Kidney (tissue), 14 donors: Measurements from ENCODE around the gene HOXC6. TPM values are rescaled to one million over a fixed set of nuclear protein-coding genes. Genes with fewer than 3 reads are reported as not detected.

Experiments
- DNase-seq, 5 donors: peaks; one replicate each; pipeline ENCODE4 v3.0.0-alpha.2; 2013 to 2020
- FAIRE-seq: peaks from 2 replicates; lab custom pipeline; 2012; peaks lifted over from hg19 to GRCh38; lab: Jason Lieb, UNC
- H3K27ac ChIP-seq, 2 donors: one replicate each; pipeline ENCODE4 v1.7.0; 2013; ENCODE audit warnings: low read depth in 2 of 2, low read length in 2 of 2, inconsistent platforms in 1 of 2
- H3K27me3 ChIP-seq: one replicate; pipeline ENCODE4 v1.7.1; 2013; ENCODE audit warnings: low read length, inconsistent platforms; ENCODE audit not compliant: control insufficient read depth, insufficient read depth
- H3K36me3 ChIP-seq, 3 donors: one replicate each; pipeline versions ENCODE4 v1.7.0 to v1.7.1; 2013; ENCODE audit warnings: low read length in 3 of 3, control low read depth in 1 of 3, inconsistent platforms in 1 of 3; ENCODE audit not compliant: insufficient read depth in 3 of 3, control insufficient read depth in 2 of 3
- H3K4me1 ChIP-seq, 3 donors: one replicate each; pipeline versions ENCODE4 v1.7.0 to v1.7.1; 2013; ENCODE audit warnings: low read length in 3 of 3, inconsistent platforms in 1 of 3, low read depth in 1 of 3; ENCODE audit not compliant: control insufficient read depth in 2 of 3, insufficient read depth in 2 of 3
- H3K4me3 ChIP-seq, 3 donors: one replicate each; pipeline versions ENCODE4 v1.7.0 to v1.8.1; 2013; ENCODE audit warnings: low read length in 3 of 3, control low read depth in 1 of 3, inconsistent platforms in 1 of 3
- H3K9ac ChIP-seq, 3 donors: one replicate each; pipeline versions ENCODE4 v1.7.0 to v1.7.1; 2013; ENCODE audit warnings: low read length in 3 of 3, control low read depth in 1 of 3, inconsistent platforms in 1 of 3
- H3K9me3 ChIP-seq, 3 donors: one replicate each; pipeline versions ENCODE4 v1.7.0 to v1.7.1; 2013; ENCODE audit warnings: low read length in 3 of 3, control low read depth in 1 of 3, inconsistent platforms in 1 of 3; ENCODE audit not compliant: control insufficient read depth in 2 of 3, insufficient read depth in 1 of 3
- CTCF ChIP-seq: IDR thresholded peaks from 3 replicates; pipeline ENCODE4 v1.5.1; 2012; ENCODE audit warnings: mild to moderate bottlenecking, moderate library complexity, borderline replicate concordance; ENCODE audit not compliant: insufficient read depth; ENCODE audit errors: extremely low read depth
- intact Hi-C: fragments of 100-400 bp; cut with DNase I; formaldehyde crosslinking; loops from one replicate; pipeline ENCODE4 v1.11.1; 2022
- polyA plus RNA-seq: library from polyadenylated mRNA; stranded (reverse); fragments of 350-450 nt; fragmentation: Illumina TruSeq; extraction: RNeasy Lipid Tissue Mini Kit (QIAGEN cat#74804); gene quantifications from one replicate; pipeline ENCODE4 v1.2.3, GENCODE V29; 2014; ENCODE audit warnings: low read depth, low replicate concordance; ENCODE audit not compliant: insufficient read depth
- total RNA-seq: library from RNA; stranded (reverse); fragmentation: NEBNext Ultra II Directional; extraction: Animal tissue kit (Norgen Biotek cat#: 25700); gene quantifications from one replicate; pipeline ENCODE4 v1.2.1, GENCODE V29; 2021
- donor health status: control.
- donor health status: control.
- donor health status: control.
- donor health status: control.
- donor health status: control.
- donor health status: DM: yes; HTN: yes; CAD: no.
- donor health status: Normal renal cell carcinoma (clear cell type).

Gene HOXC6
- total and polyA plus RNA-seq, 2 donors from 2014 or later: 11.4 to 22.0 TPM

- peak in 1 of 5 donors; percentile 76 for DNase-seq
- no peak overlapping the region for H3K27ac ChIP-seq
Measured at GRCh38 chr12:54054742-54055194, 26.5 kb downstream of the HOXC6 start.

GRCh38 chr12:54055552-54055951 lies 27.3 kb downstream of the HOXC6 start:
- intact Hi-C loops: no loop called here
- Histone ChIP-seq H3K4me3 (no peak overlapping the region), H3K9me3 (no peaks in the 10 kb centered on the region), H3K27ac (no peak overlapping the region), H3K9ac (no peak overlapping the region), H3K27me3 (no peaks in the 10 kb centered on the region), H3K36me3 (peaks cover 0 to 3% (median 0%) of the 10 kb centered on the region in 3 donors), H3K4me1 (peaks cover 0 to 14% (median 9%) of the 10 kb centered on the region in 3 donors)
- DNase-seq: no peak
- no peak for TF ChIP-seq CTCF
- FAIRE-seq: no peak

More at GRCh38 chr12:54054742-54055194, 26.5 kb downstream of the HOXC6 start:
- no peak for FAIRE-seq
- no peaks in the 10 kb centered on the region for H3K9me3 ChIP-seq
- H3K4me3 ChIP-seq: peak overlapping the region in 1 of 3 donors; percentile 34
- H3K27me3 ChIP-seq: no peaks in the 10 kb centered on the region
- TF ChIP-seq CTCF: no peak
- intact Hi-C loops: no loop called here
- H3K9ac ChIP-seq: no peak overlapping the region
- peaks cover 0 to 3% (median 0%) of the 10 kb centered on the region in 3 donors for H3K36me3 ChIP-seq
- H3K4me1 ChIP-seq: peaks cover 0 to 14% (median 9%) of the 10 kb centered on the region in 3 donors

- intact Hi-C loops: no loop called here
- Histone ChIP-seq H3K9ac (no peak overlapping the region), H3K9me3 (no peaks in the 10 kb centered on the region), H3K4me3 (no peak overlapping the region), H3K4me1 (peaks cover 0 to 12% (median 9%) of the 10 kb centered on the region in 3 donors), H3K27ac (no peak overlapping the region), H3K27me3 (no peaks in the 10 kb centered on the region), H3K36me3 (peaks cover 0 to 3% (median 0%) of the 10 kb centered on the region in 3 donors)
- DNase-seq (no peak), FAIRE-seq (no peak)
- TF ChIP-seq CTCF: no peak
Measured at GRCh38 chr12:54056110-54056509, 27.9 kb downstream of the HOXC6 start.
